HuH-7 (cell line): ENCODE data around the gene TAF6L.
A peak's percentile ranks its signal among the peaks of the same experiment; 100 is the strongest.
"Not testable (repeated sequence)": the region's sequence is repeated elsewhere in the genome, so short reads cannot be mapped to it uniquely, and the experiment has no call there.

Experiments used
- DNase-seq: peaks from one replicate; pipeline ENCODE4 v3.0.0; 2011; ENCODE audit warnings: low spot score

Gene TAF6L

DNA sequence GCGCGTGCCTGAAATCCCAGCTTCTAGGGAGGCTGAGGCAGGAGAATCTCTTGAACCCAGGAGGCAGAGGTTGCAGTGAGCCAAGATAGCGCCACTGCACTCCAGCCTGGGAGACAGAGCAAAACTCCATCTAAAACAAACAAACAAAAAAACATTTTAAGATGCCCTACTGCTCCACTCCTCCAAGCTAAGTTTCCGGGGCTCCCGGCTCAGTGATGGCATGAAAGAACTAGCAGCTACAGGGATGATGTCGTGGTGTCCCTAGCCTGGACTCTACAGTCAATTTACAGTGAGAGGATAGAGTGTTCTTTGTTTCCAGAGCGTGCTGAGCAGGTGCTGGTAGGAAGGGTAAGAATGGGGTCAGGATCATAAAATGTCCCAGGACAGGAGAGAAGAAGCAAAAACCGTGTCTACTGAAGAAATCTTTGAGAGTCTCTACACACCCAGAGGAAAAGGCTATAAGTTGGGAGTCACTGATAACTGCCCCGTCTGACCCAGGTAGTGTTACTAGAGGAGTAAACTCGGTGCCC lies 16.0 kb upstream of the TAF6L start:
- DNase-seq, result no peak

DNA sequence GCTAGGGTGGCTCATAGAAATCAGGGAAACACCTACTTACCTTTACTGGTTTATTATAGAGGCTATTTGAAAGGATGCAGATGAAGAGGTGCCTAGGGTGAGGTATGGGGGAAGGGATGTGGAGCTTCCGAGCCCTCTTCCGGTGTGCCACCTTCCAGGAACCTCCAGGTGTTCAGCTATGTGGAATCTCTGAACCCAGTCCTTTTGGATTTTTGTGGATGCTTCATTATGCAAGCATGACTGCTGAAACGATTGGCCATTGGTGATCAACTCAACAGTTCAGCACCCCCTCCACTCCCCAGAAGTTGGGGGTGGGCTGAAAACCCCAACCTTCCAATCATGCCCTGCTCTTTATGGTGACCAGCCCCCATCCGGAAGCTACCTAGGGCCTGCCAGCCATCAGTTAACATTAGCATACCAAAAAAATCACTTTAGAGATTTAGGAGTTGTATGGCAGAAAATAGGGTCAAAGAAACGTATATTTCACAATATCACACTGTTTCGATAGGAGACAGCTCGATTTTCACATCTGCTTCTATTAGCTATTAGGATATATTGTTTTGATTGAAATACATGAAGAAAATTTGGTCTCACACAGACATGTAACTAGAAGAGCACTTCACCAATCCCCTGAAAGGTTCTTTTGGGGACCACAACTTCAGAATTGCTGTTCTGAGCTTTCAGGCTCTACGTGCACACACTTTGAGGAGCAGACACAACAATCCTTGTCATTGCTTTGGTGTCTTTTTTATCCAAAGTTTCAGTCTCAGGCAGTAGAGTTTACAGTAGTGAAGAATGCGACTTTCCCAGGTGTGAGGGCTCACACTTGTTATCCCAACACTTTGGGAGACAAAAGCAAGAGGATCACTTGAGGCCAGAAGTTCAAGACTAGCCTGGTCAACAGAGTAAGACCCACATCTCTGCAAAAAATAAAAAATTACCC lies 13.1 kb upstream of the TAF6L start:
- no peak for DNase-seq

DNA sequence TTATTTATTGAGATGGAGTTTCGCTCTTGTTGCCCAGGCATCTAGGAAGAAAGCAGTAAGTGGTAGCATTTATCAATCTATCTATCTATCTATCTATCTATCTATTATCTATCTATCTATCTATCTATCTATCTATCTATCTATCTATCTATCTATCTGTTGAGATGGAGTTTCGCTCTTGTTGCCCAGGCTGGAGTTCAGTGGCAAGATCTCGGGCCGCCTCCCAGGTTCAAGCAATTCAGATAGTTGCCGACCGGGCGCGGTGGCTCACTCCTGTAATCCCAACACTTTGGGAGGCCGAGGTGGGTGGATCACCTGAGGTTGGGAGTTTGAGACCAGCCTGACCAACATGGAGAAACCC lies 10.3 kb upstream of the TAF6L start:
- not testable (repeated sequence) for DNase-seq

DNA sequence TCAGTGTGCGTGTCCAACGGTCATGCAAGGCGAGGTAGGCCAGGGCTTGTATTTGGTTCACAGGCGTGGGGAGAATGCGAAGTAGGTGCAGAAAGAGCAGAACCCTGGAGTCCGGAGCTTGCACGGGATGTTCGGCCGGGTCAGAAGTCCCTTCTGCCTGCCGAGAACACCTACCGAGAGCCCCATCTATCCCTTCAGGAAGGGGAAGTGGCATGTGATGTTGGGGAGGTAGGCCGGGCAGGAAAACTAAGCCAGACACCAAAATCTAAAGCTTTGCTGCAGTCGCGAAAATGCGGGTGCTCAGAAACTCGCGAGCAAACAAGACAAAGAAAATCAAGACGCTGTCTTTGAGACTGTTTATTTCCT lies 435 bp upstream of the TAF6L start:
- no peak for DNase-seq

DNA sequence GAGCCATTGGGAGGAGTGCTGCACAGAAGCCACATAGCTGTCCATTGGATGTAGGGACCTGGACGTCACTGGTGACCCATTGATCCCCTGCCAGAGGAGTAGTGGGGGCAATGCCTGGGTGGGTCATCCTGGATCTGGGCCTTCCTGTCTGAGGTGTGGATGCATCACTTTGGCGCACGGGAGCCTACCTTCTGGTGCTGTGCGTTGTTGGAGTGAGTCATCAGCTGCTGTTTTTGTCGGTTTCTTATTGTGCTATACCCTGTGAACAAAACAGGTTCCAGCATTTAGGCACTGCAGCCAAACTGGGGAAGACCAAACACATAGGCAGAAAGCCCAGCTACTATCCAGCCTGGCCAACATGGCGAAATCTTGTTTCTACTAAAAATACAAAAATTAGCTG lies 3.2 kb downstream of the TAF6L start:
- DNase-seq, result no peak

DNA sequence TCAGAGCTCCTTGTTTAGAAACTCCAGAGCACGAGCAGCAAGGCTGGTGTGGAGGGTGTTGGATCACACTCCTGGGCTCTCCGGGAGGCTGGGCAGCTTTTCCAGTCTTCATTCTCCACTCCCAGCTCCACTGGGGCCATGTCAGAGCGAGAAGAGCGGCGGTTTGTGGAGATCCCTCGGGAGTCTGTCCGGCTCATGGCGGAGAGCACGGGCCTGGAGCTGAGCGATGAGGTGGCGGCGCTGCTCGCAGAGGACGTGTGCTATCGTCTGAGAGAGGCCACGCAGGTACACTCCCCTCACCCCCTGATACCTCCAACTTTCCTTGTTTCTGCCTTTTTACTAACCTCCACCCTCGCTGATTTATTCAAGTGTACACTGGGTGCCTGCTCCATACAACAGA lies 4.5 kb downstream of the TAF6L start:
- DNase-seq, result no peak

DNA sequence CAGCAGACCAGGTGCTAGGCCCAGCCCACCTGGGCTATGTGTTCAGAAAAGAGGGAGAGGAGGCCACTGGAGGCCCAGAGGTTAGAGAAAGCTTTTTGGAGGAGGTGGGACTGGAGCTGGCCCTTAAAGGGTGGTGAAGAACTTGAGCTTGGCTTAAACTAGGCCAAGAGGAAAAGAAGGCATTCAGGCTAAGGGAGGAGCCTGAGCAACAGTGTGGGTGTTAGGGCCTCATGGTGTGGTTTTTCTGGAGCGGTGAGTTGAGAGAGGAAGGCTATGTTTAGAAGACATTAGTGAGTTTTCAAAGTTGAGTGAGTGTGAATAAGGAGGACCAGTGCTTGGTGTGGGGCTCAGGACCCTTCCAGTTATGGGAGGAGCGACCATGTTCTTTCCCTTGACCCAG lies 6.2 kb downstream of the TAF6L start:
- no peak for DNase-seq

DNA sequence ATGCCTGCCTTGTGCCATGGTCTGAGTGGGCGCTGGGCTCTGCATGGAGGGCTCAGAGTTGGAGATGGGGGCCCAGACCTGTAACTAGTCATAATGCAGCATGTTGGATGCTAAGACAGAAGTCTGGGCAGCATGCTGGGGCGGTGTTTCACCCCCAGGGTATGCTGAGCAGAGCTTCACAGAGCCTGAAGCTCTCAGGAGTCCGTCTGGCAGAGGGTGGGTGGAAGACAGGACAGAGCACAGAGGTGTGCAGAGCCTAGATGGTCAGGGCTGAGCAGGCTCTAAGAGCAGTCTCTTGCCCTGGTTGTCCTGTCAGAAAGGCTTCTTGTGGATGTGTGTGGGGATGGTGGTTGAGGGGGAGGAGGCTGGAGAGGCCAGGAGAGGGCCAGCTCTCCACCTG lies 7.2 kb downstream of the TAF6L start:
- no peak for DNase-seq

DNA sequence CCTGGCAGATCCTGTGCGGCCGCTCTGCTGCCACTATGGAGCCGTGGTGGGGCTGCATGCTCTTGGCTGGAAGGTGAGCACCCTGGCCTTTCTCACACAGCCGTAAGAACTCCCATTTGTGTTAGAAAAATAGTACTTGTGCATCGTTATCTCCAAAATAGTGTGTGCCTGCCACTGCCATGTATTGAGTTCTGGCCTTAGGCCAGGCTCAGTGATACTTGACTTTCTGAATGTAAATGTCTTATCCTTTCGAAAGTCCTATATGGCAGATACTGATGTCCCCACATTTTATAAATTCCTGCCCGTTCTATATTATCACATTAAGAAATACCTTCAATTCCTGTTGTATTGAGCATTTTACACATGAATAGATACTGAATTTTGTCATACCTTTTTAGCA lies 11.6 kb downstream of the TAF6L start:
- no peak for DNase-seq

DNA sequence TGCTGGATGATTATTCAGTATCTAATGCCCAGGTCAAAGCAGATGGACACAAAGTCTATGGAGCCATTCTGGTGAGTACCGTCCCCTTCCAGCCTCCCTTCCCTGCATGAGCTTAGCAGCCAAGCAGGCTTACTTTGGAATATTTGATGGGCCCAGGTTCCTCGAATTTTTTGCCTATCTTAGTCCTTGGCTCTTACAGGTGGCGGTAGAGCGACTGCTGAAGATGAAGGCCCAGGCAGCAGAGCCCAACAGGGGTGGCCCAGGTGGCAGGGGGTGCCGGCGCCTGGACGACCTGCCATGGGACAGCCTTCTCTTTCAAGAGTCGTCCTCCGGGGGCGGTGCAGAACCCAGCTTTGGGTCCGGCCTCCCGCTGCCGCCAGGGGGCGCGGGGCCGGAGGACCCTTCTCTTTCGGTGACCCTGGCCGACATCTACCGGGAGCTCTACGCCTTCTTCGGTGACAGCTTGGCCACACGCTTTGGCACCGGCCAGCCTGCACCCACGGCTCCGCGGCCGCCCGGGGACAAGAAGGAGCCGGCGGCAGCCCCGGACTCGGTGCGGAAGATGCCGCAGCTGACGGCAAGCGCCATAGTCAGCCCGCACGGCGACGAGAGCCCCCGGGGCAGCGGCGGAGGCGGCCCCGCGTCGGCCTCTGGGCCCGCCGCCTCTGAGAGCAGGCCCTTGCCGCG lies 15.3 kb downstream of the TAF6L start:
- DNase-seq, result peak; percentile 92

DNA sequence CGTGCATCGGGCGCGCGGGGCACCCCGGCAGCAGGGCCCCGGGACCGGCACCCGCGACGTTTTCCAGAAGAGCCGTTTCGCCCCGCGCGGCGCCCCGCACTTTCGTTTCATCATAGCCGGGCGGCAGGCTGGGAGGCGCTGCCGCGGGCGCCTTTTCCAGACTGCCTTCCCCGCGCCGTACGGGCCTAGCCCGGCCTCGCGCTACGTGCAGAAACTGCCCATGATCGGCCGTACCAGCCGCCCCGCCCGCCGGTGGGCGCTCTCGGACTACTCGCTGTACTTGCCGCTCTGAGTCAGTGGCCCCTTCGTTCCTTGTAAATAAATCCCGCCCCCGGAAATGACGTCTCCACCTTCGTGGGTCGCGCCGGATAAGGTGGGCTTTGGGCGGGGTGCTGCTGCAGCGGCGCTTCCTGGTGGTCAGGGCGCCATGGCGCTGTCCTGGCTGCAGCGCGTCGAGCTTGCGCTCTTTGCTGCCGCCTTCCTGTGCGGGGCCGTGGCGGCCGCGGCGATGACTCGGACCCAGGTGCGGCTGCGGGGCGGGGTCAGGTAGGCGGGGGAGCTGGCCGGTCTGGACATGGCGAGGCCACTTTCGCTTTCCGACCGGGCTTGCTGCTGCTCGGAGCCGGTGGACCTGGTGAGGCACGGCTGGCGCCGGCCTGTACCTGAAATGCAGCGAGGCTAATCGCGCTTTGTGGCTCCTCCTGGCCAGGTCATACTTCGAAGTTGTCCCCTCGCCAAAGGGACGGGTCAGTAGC lies 16.0 kb downstream of the TAF6L start, which contains the start of gene TMEM179B:
Gene TMEM179B (plus strand): TSS at position 398 of the 755 bp plus-strand sequence. CDS start 30 bp downstream, at position 428.
- peak; percentile 94 for DNase-seq

DNA sequence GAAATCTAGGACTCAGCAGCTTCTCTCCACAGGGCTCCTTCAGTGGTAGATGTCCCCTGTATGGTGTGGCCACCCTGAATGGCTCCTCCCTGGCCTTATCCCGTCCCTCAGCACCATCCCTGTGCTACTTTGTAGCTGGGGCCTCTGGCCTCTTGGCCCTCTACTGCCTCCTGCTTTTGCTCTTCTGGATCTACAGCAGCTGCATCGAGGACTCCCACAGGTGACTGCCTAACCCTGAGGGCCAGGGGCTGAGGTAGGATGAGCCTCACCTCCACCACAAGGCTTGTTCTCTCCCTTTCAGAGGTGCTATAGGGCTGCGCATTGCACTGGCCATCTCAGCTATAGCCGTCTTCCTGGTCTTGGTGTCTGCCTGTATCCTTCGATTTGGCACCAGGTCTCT lies 17.8 kb downstream of the TAF6L start:
- no peak for DNase-seq

DNA sequence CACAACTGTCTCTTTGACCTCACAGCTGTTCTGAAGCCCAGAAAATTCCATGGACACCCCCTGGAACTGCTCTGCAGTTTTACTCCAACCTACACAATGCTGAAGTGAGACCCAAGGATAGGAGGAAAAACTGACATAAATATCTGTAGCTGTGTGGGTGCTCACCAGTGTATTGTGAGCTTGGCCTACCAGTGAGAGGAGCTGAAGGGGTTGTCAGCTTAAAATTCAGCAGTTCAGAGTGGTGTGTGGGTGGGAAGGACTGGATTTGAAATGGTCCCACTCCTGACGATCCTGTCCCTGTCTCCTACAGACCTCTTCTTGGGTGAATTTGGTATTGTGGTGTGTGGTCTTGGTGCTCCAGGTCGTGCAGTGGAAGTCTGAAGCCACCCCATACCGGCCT lies 18.4 kb downstream of the TAF6L start:
- no peak for DNase-seq

DNA sequence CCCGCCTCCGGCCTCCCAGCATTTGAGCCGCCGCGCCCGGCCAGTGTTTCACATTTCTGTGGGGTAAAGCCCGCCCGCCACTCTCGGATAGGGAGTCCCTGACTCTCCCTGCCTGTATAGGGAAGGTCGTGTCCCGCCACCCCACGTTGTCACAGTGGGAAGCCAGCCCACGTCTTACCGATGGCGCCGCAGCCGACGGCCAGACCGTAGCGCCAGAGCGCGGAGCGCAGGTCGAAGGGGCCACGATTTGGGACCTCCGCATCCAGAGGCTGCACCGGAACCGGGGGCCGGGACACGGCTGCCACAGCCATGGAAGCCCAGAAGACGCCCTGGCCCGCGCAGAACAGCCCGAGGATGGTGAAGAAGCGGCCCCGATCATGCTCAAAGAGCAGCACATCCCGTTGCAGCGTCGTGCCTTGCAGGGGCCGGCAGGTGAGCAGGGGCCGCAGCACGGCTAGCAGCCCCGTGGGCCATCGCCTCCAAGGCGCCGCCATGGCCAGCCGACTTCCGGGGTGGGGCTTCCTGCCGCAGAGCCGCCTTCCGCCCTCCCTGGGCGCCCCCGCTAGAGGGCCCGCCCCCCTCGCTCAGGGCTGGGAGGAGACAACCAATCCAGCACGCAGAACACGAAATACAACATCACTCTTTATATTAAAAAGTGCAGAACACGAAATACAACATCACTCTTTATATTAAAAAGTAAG lies 20.5 kb downstream of the TAF6L start, which contains the start of gene TMEM223:
Gene TMEM223 (minus strand): TSS at position 506 of the 701 bp plus-strand sequence. CDS start 12 bp downstream, at position 494.
- peak; percentile 85 for DNase-seq

DNA sequence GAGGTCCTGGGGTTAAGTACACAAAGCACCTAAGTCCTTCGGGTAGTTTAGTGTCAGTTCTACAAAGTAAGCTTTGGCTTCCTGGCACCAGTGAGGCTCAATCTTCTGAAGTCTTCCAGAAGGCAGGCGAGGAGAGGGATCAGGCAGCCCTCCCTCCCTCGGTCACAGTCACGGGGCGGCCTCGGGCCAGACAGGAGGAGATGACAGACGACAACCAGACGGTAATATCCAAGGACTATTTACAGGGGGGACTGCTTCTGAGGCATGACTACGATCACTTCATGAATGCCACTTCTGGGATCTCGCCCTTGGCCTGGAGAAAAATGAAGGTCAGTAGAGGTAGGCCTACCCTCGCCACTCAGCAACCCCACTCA lies 21.0 kb downstream of the TAF6L start:
- no peak for DNase-seq

DNA sequence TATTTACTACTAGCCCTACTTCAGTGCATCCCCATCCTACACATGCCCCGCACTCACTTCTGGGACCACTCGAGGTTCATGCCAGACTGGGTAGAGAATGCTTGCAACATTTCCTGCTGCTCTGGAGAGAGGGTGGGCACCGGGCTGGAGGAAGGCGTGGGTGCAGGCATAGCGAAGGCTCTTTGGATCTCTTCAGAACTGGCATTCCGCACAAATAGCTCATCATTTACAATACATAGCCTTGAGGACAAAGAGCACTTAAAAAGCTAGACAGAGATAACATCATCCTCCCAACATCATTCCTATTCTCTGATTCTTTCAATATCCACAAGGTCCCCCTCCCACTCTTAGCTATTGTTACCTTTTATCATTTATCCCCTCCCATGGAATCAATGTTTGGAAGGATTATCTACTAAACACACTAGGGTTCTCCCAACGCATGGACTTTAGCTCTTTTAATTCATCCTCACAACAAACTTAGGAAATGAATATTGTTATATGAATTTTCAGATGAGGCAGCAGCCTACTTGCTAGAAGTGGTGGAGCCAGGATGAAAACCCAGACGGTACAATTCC lies 23.1 kb downstream of the TAF6L start:
- no peak for DNase-seq

DNA sequence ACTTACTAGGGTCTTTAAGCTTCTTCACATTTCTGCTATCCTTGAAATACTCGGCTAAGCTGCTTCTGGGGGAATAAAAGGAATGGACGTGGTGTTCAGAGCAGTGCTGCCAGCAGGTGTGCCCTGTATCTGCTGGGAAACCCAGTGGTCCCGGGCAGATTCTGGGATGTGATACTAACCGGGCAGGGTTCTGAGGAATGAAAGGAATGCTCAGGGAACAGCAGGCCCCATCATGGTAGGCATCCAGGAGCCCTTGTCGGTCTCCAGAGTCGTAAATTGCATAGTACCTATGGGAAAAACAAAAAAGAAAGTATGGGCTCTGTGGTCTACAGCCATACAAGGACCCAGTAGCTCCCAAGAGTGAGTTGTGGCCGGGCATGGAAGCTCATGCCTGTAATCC lies 25.1 kb downstream of the TAF6L start:
- no peak for DNase-seq

DNA sequence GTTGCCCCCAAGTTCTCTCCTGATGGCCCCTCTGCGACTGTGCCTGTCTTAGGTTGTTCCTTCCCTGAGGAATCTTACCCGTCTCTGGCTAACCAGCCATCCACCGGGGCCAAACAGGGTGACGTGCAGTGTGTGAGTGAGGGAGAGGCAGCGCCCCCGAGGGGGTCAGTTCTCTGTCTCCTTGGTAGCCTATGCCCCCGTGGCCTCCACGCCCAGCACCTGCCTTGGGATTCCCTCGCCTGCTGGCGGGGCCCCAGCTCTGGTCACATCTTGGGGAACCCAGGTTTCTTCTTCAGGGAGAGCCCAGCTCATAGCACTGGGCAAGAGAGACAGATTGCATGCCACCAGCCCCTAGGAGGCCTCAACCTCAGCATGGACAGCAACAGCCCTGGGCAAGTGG lies 28.3 kb downstream of the TAF6L start:
- DNase-seq, result no peak

DNA sequence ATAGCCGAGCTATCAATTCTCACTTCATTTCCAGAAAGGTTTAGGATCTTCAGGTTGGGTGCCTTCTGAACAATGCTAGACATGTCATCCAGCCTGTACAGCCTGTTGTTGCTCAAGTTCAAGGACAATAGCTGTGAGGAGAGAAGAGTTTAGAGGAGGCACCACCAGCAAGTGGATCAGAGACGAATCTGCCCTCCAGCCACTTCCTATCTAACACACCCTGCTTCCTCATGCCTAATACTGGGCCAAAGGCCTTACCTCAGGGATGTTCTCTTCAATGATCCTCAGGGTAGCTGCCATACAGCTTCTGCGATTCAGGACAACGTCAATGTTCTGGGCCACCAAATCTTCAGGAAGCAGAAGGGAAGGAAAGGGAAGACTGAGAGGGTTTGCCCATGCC lies 29.9 kb downstream of the TAF6L start:
- DNase-seq, result no peak

DNA sequence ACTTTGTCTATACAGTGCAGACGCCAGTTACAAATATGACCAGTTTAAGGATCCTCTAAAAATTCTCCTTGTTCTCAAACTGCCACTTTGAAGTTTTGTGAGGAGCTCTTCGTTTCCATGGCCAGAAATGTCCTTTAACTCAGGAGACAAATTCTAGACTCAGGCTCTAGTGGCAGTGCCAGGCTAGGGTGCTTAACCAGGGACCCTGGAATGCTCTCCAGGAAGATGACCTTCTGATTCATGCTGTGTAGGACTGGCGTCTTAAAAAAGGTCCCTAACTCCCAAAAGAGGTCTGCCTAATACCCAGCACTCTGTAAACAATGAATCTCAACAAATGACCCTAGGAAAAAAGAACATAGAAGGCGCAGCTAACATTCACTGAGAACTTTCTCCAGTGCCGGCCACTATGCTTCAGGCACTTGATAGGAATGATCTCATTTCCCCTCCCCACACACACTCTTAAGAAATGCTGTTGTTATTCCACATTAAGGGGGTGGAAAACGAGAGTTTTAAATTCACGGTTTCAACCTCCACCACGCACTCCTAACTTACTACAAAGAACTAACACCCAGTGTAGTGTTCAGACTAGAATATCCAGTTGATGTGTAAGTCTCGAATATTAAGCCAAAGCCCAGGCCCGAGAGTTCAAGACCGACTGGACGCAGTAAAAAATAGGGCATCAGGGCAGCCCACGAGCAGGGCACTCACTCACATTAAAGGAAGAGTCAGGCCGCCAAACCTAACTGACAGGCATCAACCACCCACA lies 33.3 kb downstream of the TAF6L start:
- DNase-seq, result no peak
